Kidney capillary endothelial cell (primary cell): ENCODE measurements around the gene FZD10.

Experiments
- DNase-seq: peaks from one replicate; pipeline ENCODE4 v3.0.0-alpha.2; 2018; ENCODE audit warnings: low spot score

Gene FZD10

GRCh38 chr12:130132831-130133511 lies 29.3 kb upstream of the FZD10 start:
- no peak for DNase-seq

- no peak for DNase-seq
Measured at GRCh38 chr12:130133851-130134562, 28.3 kb upstream of the FZD10 start.

GRCh38 chr12:130134563-130134915 lies 27.7 kb upstream of the FZD10 start:
- DNase-seq: no peak

GRCh38 chr12:130136509-130137039 lies 25.7 kb upstream of the FZD10 start:
- no peak for DNase-seq

- no peak for DNase-seq
Measured at GRCh38 chr12:130137040-130138018, 24.9 kb upstream of the FZD10 start.

GRCh38 chr12:130138478-130138877 lies 23.8 kb upstream of the FZD10 start:
- DNase-seq: no peak

GRCh38 chr12:130139567-130140421 lies 22.5 kb upstream of the FZD10 start:
- DNase-seq: no peak

- no peak for DNase-seq
Measured at GRCh38 chr12:130141105-130141504, 21.2 kb upstream of the FZD10 start.

- no peak for DNase-seq
Measured at GRCh38 chr12:130141901-130142683, 20.2 kb upstream of the FZD10 start.

GRCh38 chr12:130142736-130143135 lies 19.5 kb upstream of the FZD10 start:
- DNase-seq: no peak

- DNase-seq: no peak
Measured at GRCh38 chr12:130143136-130143535, 19.1 kb upstream of the FZD10 start.

- DNase-seq: no peak
Measured at GRCh38 chr12:130144256-130144655, 18.0 kb upstream of the FZD10 start.

GRCh38 chr12:130145731-130146130 lies 16.5 kb upstream of the FZD10 start:
- DNase-seq: no peak

- DNase-seq: no peak
Measured at GRCh38 chr12:130146176-130146931, 15.9 kb upstream of the FZD10 start.

GRCh38 chr12:130147875-130148596 lies 14.2 kb upstream of the FZD10 start:
- no peak for DNase-seq

- no peak for DNase-seq
Measured at GRCh38 chr12:130151846-130152245, 10.4 kb upstream of the FZD10 start.

GRCh38 chr12:130152386-130152785 lies 9.9 kb upstream of the FZD10 start:
- no peak for DNase-seq

- no peak for DNase-seq
Measured at GRCh38 chr12:130153803-130154202, 8.5 kb upstream of the FZD10 start.
